Gastroesophageal sphincter (tissue), 3 donors: ENCODE results near the gene ADD2.

Experiments
- CTCF ChIP-seq, 4 experiments: fragments of 200-600 bp in 2 of 4; fragments of 450-650 bp in 2 of 4; sonication (generic) in 1 of 4; IDR thresholded peaks; one replicate each; pipeline ENCODE4 v1.5.1; 2017 to 2019; ENCODE audit warnings: antibody characterized with exemption in 4 of 4, mild to moderate bottlenecking in 2 of 4, moderate library complexity in 2 of 4
- EP300 ChIP-seq: sonication (generic); formaldehyde crosslinking; IDR thresholded peaks from one replicate; pipeline ENCODE4 v1.6.1; 2017; ENCODE audit warnings: antibody characterized with exemption, mild to moderate bottlenecking
- POLR2A ChIP-seq, 2 donors: fragments of 450-650 bp; IDR thresholded peaks; one replicate each; pipeline ENCODE4 v1.6.1; 2017; ENCODE audit warnings: antibody characterized with exemption in 2 of 2, mild to moderate bottlenecking in 2 of 2, moderate library complexity in 1 of 2

- no peak for TF ChIP-seq CTCF (IDR thresholded peaks at IDR 0.05)
- no peak for TF ChIP-seq EP300
- TF ChIP-seq POLR2A (IDR thresholded peaks at IDR 0.05), result no peak
These were observed 27.4 kb upstream of the ADD2 start for GRCh38 chr2:70795164-70795995.
